HepG2 (cell line): ENCODE measurements around the gene TMEM183A. TPM values are rescaled to one million over a fixed set of nuclear protein-coding genes. Genes with fewer than 3 reads are reported as not detected.
"Not testable (repeated sequence)": the region's sequence is repeated elsewhere in the genome, so short reads cannot be mapped to it uniquely, and the experiment has no call there.

Source experiments
- ATAC-seq: fragments of 200-7000 bp; cut with Tn5 transposase; 3 replicates; pipeline ENCODE4 v1.9.1; 2020; ENCODE audit warnings: mild to moderate bottlenecking, moderate library complexity
- BruUV-seq: library from RNA; stranded (reverse); fragments of 400-500 nt; replicated peaks from 2 replicates; lab custom pipeline; 2021; lab: Mats Ljungman, UMichigan
- CTCF ChIA-PET: fragments of 300-600 bp; formaldehyde crosslinking; extraction: SDS; loops from one replicate; lab custom pipeline; 2021; ENCODE audit warnings: low total read pairs, inconsistent platforms, low intra/inter-chr PET ratio; lab: Yijun Ruan, JAX
- POLR2A ChIA-PET: fragments of 350-600 bp; sonication (Branson Sonifier 250); formaldehyde crosslinking; loops from one replicate; lab custom pipeline; 2020; ENCODE audit warnings: antibody characterized with exemption, inconsistent platforms; lab: Yijun Ruan, JAX
- DNase-seq: peaks from one replicate; pipeline ENCODE4 v3.0.0-alpha.2; 2015; ENCODE audit warnings: low spot score
- FAIRE-seq: peaks from 3 replicates; lab custom pipeline; 2011; peaks lifted over from hg19 to GRCh38; lab: Jason Lieb, UNC
- H2AFZ ChIP-seq: one replicate; pipeline ENCODE4 v1.6.1; 2011; ENCODE audit warnings: low read length, inconsistent platforms
- H3K27ac ChIP-seq: fragments of 300-600 bp; 3 replicates; pipeline ENCODE4 v1.8.0; 2011; ENCODE audit warnings: mixed run types, mild to moderate bottlenecking, mixed read lengths, low read length, inconsistent platforms; ENCODE audit not compliant: insufficient read depth; ENCODE audit errors: extremely low read length
- H3K27me3 ChIP-seq, 2 experiments: fragments of 200-600 bp in 1 of 2; 2 replicates in 1 of 2; 3 replicates in 1 of 2; pipeline versions ENCODE4 v1.6.0 to v1.8.0; 2011; ENCODE audit warnings: low read length in 2 of 2, mild to moderate bottlenecking in 2 of 2, moderate library complexity in 2 of 2, inconsistent platforms in 1 of 2; ENCODE audit not compliant: insufficient read depth in 2 of 2, control insufficient read depth in 1 of 2
- H3K36me3 ChIP-seq, 2 experiments: fragments of 200-600 bp in 1 of 2; replicated peaks in 1 of 2; 2 replicates in 1 of 2; 3 replicates in 1 of 2; pipeline versions ENCODE4 v1.5.1 to v1.8.0; 2011; ENCODE audit warnings: low read length in 2 of 2, inconsistent platforms in 1 of 2; ENCODE audit not compliant: insufficient read depth in 2 of 2, control insufficient read depth in 1 of 2
- H3K4me1 ChIP-seq: 2 replicates; pipeline ENCODE4 v1.5.1; 2012; ENCODE audit warnings: low read length, inconsistent platforms; ENCODE audit not compliant: insufficient read depth
- H3K4me2 ChIP-seq: 2 replicates; pipeline ENCODE4 v1.6.0; 2011; ENCODE audit warnings: low read depth, low read length, inconsistent platforms
- H3K4me3 ChIP-seq, 3 experiments: fragments of 200-600 bp in 1 of 3; sonication (generic), shearing (Covaris generic) in 1 of 3; replicated peaks in 1 of 3; 2 replicates each; pipeline ENCODE4 v1.5.1; 2011 to 2016; ENCODE audit warnings: low read length in 3 of 3, inconsistent platforms in 2 of 3, low read depth in 2 of 3, mild to moderate bottlenecking in 2 of 3, control low read depth in 1 of 3, mixed read lengths in 1 of 3; ENCODE audit not compliant: insufficient read depth in 1 of 3
- H3K79me2 ChIP-seq: one replicate; pipeline ENCODE4 v1.6.1; 2011; ENCODE audit warnings: low read length, inconsistent platforms; ENCODE audit not compliant: insufficient read depth
- H3K9ac ChIP-seq: 2 replicates; pipeline ENCODE4 v1.6.0; 2011; ENCODE audit warnings: mild to moderate bottlenecking, low read depth, low read length, inconsistent platforms; ENCODE audit not compliant: insufficient read depth
- H3K9me3 ChIP-seq: 2 replicates; pipeline ENCODE4 v1.5.1; 2012; ENCODE audit warnings: mild to moderate bottlenecking, low read length
- H4K20me1 ChIP-seq: 2 replicates; pipeline ENCODE4 v1.6.0; 2011; ENCODE audit warnings: inconsistent platforms, mild to moderate bottlenecking, low read length, moderate library complexity; ENCODE audit not compliant: insufficient read depth
- CEBPB ChIP-seq: IDR thresholded peaks from 2 replicates; pipeline ENCODE4 v1.6.1; 2011; ENCODE audit warnings: low read depth, low read length, improper control_type of control experiment, borderline replicate concordance
- WGBS: methylation state at CpG from one replicate; pipeline ENCODE4 v1.1.6; 2017; ENCODE audit warnings: low lambda C conversion rate; 5-methylcytosine and 5-hydroxymethylcytosine counted together
- in situ Hi-C: cut with HindIII; loops from 2 replicates; pipeline ENCODE4 v1.10.0; 2017; ENCODE audit warnings: low pct_unique_long_range_greater_than_20kb; ENCODE audit not compliant: extremely low pct_ligation_motif_present
- intact Hi-C: fragments of 100-400 bp; cut with micrococcal nuclease; formaldehyde crosslinking; loops from one replicate; pipeline ENCODE4 v1.10.0; 2022; ENCODE audit not compliant: unreplicated experiment
- polyA plus RNA-seq, 8 experiments: library from polyadenylated mRNA; depleted of rRNA in 3 of 8; stranded (reverse) in 7 of 8; unstranded in 1 of 8; fragments of >200 nt; fragmentation: Illumina TruSeq in 4 of 8; extraction: Trizol in 4 of 8; gene quantifications; 2 replicates each; pipeline versions ENCODE4 v1.2.1 to v1.2.3, GENCODE V29; 2011 to 2016; ENCODE audit warnings: low read depth in 4 of 8, missing spikeins in 1 of 8, mixed read lengths in 1 of 8; ENCODE audit not compliant: insufficient read depth in 1 of 8
- total RNA-seq, 5 experiments: library from RNA; depleted of rRNA; stranded (reverse); fragments of >200 nt; fragmentation: Illumina TruSeq; extraction: Trizol; gene quantifications; 2 replicates each; pipeline ENCODE4 v1.2.3, GENCODE V29; 2016; ENCODE audit warnings: low read depth in 1 of 5
- TF ChIP-seq, protein P1 (sequence below): sonication (generic); formaldehyde crosslinking; IDR thresholded peaks from 2 replicates; pipeline ENCODE4 v1.5.1; 2020; ENCODE audit warnings: missing genetic modification reagents, mild to moderate bottlenecking, borderline replicate concordance

The TMEM183A gene
- total and polyA plus RNA-seq, 2 of the 13 experiments (the other 11 are each of a cell fraction or from before 2014, with no cell fraction given) = 59.7 to 82.0 TPM

DNA sequence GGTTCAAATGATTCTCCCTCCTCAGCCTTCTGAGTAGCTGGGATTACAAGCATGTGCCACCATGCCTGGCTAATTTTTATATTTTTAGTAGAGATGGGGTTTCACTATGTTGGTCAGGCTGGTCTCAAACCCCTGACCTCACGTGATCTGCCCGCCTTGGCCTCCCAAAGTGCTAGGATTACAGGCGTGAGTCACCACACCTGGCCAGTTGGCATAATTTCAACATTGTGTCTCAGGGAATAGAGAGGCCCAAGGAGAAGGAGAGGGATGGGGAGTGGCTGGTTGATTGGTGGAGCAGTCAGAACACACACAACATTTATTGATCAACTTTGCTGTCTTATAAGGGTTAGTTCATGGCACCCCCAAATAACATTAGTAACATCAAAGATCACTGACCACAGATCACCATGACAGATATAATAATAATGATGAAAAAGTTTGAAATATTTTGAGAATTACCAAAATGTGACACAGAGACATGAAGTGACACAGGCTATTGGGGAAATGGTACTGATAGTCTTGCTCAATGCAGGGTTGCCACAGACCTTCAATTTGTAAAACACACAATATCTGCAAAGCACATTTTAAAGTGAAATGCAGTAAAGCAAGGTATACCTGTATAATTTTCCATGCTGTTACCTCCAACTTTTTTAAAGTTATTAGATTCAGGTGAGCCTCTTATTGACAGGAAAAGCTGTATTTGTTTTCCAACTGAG is 24.3 kb upstream of the TMEM183A start:
- Histone ChIP-seq H3K9me3 (no peaks in the 10 kb centered on the region), H3K27me3 (peaks cover 0 to 12% of the 10 kb centered on the region in 2 experiments; a peak in 3 of 5 replicates)
- CTCF ChIA-PET = no interaction called here

DNA sequence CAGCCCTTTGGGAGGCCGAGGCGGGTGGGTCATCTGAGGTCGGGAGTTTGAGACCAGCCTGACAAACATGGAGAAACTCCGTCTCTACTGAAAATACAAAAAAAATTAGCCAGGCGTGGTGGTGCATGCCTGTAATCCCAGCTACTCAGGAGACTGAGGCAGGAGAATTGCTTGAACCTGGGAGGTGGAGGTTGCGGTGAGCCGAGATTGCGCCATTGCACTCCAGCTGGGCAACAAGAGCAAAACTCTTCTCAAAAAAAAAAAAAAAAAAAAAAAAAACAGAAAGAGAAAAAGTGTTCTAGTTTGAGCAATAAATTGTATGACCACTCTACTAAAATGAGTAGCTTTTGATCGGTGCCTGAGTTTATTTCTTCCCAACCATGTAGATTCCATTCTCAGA is 21.1 kb upstream of the TMEM183A start:
- DNase-seq, H3K9me3 ChIP-seq, intact Hi-C loops, H4K20me1 ChIP-seq, ATAC-seq, FAIRE-seq, H3K4me2 ChIP-seq, CTCF ChIA-PET, H3K9ac ChIP-seq, POLR2A ChIA-PET, H3K79me2 ChIP-seq, H2AFZ ChIP-seq, H3K4me3 ChIP-seq, BruUV-seq, in situ Hi-C loops, H3K36me3 ChIP-seq, H3K27ac ChIP-seq: not testable (repeated sequence)
- H3K27me3 ChIP-seq = peaks cover 0 to 16% of the 10 kb centered on the region in 2 experiments; a peak in 3 of 5 replicates
- WGBS = 26% methylated on average over 9 of the region's 9 CpGs
- H3K4me1 ChIP-seq = peaks cover 15% of the 10 kb centered on the region

More for the DNA sequence above, 24.3 kb upstream of the TMEM183A start:
- no peak overlapping the region for H3K4me2 ChIP-seq
- FAIRE-seq (no peak), ATAC-seq (no peak), DNase-seq (no peak)
- H4K20me1 ChIP-seq = no peaks in the 10 kb centered on the region
- no peak overlapping the region for H3K4me3 ChIP-seq
- H3K9ac ChIP-seq = no peak overlapping the region
- no peaks in the 10 kb centered on the region for H3K36me3 ChIP-seq
- H3K4me1 ChIP-seq = peaks cover 6% of the 10 kb centered on the region
- BruUV-seq = no TSS peak
- no peak overlapping the region for H3K27ac ChIP-seq
- POLR2A ChIA-PET = no interaction called here
- no peak overlapping the region for H2AFZ ChIP-seq
- in situ Hi-C loops (no loop called here), intact Hi-C loops (no loop called here)
- H3K79me2 ChIP-seq = no peaks in the 10 kb centered on the region
- WGBS = 23% methylated on average over 3 of the region's 3 CpGs
- TF ChIP-seq, protein P1, sequence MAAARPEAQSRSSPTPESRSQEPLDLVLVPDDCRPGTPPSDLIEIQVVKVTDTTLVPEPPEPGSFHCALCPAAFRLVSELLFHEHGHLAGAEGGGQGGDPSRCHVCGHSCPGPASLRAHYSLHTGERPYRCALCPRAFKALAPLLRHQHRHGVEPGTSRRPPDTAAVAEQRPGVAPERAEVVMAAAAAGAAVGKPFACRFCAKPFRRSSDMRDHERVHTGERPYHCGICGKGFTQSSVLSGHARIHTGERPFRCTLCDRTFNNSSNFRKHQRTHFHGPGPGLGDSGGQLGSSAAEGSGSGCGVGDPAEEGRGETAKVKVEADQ (CRISPR knock-in tag) = no peak
- TF ChIP-seq CEBPB = 0 out of 2 replicates have a peak, but pooled peaks have one; percentile 14
